Cardiac muscle cell (in vitro differentiated cells and primary cell): ENCODE data around the gene CHMP4B. TPM values are rescaled to one million over a fixed set of nuclear protein-coding genes. Genes with fewer than 3 reads are reported as not detected.

Experiments
- DNase-seq, 2 donors: peaks; one replicate each; pipeline versions ENCODE4 v3.0.0 to v3.0.0-alpha.2; 2010 to 2017; ENCODE audit warnings: low read depth in 1 of 2, low spot score in 1 of 2
- H3K27ac ChIP-seq: fragments of 200-600 bp; sonication (generic); 2 replicates; pipeline ENCODE4 v1.5.1; 2016
- H3K27me3 ChIP-seq: fragments of 200-600 bp; sonication (generic); 2 replicates; pipeline ENCODE4 v1.6.0; 2016; ENCODE audit warnings: control low read depth
- H3K36me3 ChIP-seq: fragments of 200-600 bp; sonication (generic); 2 replicates; pipeline ENCODE4 v1.5.1; 2016; ENCODE audit warnings: control low read depth
- H3K4me1 ChIP-seq: fragments of 200-600 bp; sonication (generic); 2 replicates; pipeline ENCODE4 v1.8.1; 2017; ENCODE audit warnings: low read depth, mild to moderate bottlenecking, mixed run types
- H3K4me3 ChIP-seq: fragments of 200-600 bp; sonication (generic); 2 replicates; pipeline ENCODE4 v1.5.1; 2016; ENCODE audit warnings: mild to moderate bottlenecking
- H3K9me3 ChIP-seq: fragments of 200-600 bp; sonication (generic); 2 replicates; pipeline ENCODE4 v1.5.1; 2017; ENCODE audit warnings: low read depth, mild to moderate bottlenecking, control low read depth
- polyA plus RNA-seq: library from polyadenylated mRNA; unstranded; fragments of >200 nt; fragmentation: Nextera tagmentation; extraction: Ambion mirVana; gene quantifications from 2 replicates; pipeline ENCODE4 v1.2.1, GENCODE V29; 2016
- total RNA-seq: library from RNA; depleted of rRNA; stranded (reverse); fragments of >200 nt; gene quantifications from 2 replicates; pipeline ENCODE4 v1.2.3, GENCODE V29; 2016
- TF ChIP-seq, protein P1 (sequence below): IDR thresholded peaks from 2 replicates; pipeline ENCODE4 v1.5.1; 2012; ENCODE audit warnings: low read depth, mild to moderate bottlenecking, low read length

CHMP4B gene, protein sequence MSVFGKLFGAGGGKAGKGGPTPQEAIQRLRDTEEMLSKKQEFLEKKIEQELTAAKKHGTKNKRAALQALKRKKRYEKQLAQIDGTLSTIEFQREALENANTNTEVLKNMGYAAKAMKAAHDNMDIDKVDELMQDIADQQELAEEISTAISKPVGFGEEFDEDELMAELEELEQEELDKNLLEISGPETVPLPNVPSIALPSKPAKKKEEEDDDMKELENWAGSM
- total RNA-seq (106 and 110 TPM in 2 replicates), polyA plus RNA-seq (4.6 and 6.8 TPM in 2 replicates)

DNA sequence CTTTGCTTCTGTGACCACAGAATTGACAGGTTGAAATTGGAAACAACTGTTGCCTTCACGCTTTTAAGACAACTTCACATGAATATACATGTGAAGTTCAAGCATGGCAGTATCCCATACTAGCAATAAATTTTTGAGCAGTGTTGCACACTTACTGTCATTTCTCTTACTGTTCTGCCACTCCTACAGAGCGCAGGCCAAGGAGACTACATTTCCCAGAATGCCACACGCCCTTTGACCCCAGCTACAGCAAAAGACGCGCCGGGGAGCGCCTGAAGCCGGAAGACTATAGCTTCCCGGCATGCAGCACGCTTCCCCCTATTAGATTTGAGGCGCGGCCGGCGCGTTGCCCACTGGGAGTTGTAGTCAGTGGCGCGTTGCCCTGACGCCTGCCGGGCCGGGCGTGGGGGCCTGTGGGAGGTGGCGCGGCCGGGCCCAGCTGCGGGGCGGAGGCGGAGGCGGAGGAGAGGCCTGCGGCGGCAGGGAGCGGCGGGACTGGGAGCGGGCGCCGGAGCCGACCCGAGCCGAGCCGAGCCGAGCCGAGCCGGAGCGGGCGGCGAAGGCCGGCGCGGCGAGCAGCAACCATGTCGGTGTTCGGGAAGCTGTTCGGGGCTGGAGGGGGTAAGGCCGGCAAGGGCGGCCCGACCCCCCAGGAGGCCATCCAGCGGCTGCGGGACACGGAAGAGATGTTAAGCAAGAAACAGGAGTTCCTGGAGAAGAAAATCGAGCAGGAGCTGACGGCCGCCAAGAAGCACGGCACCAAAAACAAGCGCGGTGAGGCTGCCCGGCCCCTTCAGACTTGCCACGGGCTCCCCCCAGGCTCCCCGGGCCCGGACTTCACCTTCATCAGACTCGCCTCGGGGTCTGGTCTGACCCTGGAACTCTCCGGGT is at the start of gene CHMP4B:
Gene CHMP4B, plus strand, starts transcription at position 464 of the 891 bp plus-strand sequence. Its CDS starts 121 bp downstream, at position 585.
- Histone ChIP-seq H3K27ac (peak within 1 kb of the TSS; percentile 95), H3K4me3 (peak within 1 kb of the TSS; percentile 98), H3K9me3 (no peaks in the 10 kb centered on the region), H3K4me1 (peaks cover 14% of the 10 kb centered on the region), H3K36me3 (no peaks in the 10 kb centered on the region), H3K27me3 (no peaks in the 10 kb centered on the region)
- TF ChIP-seq, protein P1, sequence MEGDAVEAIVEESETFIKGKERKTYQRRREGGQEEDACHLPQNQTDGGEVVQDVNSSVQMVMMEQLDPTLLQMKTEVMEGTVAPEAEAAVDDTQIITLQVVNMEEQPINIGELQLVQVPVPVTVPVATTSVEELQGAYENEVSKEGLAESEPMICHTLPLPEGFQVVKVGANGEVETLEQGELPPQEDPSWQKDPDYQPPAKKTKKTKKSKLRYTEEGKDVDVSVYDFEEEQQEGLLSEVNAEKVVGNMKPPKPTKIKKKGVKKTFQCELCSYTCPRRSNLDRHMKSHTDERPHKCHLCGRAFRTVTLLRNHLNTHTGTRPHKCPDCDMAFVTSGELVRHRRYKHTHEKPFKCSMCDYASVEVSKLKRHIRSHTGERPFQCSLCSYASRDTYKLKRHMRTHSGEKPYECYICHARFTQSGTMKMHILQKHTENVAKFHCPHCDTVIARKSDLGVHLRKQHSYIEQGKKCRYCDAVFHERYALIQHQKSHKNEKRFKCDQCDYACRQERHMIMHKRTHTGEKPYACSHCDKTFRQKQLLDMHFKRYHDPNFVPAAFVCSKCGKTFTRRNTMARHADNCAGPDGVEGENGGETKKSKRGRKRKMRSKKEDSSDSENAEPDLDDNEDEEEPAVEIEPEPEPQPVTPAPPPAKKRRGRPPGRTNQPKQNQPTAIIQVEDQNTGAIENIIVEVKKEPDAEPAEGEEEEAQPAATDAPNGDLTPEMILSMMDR, result no peak
- peak; percentile 99 to 100 for DNase-seq

DNA sequence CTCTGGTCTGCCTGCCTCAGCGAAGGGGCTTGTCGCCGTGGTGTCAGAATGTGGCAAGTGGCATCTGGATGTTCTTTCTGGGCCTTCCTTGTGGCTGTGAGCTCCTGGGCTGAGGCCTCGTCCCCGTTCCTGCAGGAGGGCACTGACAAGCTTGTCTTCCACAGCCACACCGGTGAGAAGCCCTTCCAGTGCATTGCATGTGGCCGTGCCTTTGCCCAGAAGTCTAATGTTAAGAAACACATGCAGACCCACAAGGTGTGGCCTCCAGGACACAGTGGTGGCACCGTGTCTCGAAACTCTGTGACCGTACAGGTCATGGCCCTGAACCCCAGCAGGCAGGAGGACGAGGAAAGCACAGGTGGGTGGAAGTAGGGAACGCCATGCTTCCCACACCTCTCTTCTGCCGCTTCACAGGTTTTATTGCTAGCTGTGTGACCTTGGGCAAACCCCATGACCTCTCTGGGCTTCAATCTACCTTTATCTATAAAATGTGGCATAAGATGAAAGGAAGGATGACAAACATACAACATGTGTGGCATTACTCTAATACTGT is 49.4 kb upstream of the CHMP4B start:
- Histone ChIP-seq H3K36me3 (no peaks in the 10 kb centered on the region), H3K27ac (no peak overlapping the region), H3K4me1 (no peaks in the 10 kb centered on the region), H3K27me3 (no peaks in the 10 kb centered on the region), H3K9me3 (no peaks in the 10 kb centered on the region), H3K4me3 (no peak overlapping the region)
- TF ChIP-seq, protein P1, result no peak
- no peak for DNase-seq

DNA sequence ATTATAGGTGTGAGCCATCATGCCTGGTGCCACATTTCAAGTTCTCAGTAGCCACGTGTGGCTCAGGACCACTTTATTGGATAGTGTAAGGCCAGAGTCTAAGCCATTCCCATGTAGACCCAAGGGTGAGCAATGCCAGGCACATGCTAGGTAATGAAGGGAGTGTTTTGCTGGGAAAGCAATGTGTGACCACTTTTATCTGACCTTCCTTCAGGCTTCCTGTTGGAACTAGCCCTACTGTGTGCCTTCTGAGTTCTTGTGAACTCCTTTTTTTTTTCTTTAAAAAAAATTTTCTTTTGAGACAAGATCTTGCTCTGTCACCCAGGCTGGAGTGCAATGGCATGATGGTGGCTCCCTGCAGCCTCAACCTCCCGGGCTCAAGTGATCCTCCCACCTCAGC is 46.0 kb upstream of the CHMP4B start:
- Histone ChIP-seq H3K27me3 (no peaks in the 10 kb centered on the region), H3K27ac (no peak overlapping the region), H3K9me3 (no peaks in the 10 kb centered on the region), H3K4me1 (no peaks in the 10 kb centered on the region), H3K36me3 (no peaks in the 10 kb centered on the region), H3K4me3 (no peak overlapping the region)
- TF ChIP-seq, protein P1, result no peak
- DNase-seq, result no peak

DNA sequence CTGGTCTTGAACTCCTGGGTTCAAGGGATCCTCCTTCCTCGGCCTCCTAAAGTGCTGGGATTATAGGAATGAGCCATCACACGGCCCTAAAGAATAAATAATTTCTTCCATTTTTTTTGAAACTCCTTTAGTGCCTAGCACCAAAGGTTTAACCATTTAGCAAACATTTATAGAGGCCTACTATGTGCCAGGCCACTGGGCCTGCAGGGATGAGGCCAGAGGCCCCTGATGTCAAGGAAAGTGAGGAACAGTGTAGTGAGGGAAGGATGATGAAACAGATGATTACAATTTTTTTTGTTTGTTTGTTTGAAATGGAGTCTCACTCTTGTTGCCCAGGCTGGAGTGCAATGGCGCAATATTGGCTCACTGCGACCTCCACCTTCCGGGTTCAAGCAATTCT is 45.6 kb upstream of the CHMP4B start:
- no peaks in the 10 kb centered on the region for H3K4me1 ChIP-seq
- no peak overlapping the region for H3K4me3 ChIP-seq
- H3K27me3 ChIP-seq, result no peaks in the 10 kb centered on the region
- H3K9me3 ChIP-seq, result no peaks in the 10 kb centered on the region
- TF ChIP-seq, protein P1, result no peak
- no peak overlapping the region for H3K27ac ChIP-seq
- no peaks in the 10 kb centered on the region for H3K36me3 ChIP-seq
- DNase-seq, result no peak

DNA sequence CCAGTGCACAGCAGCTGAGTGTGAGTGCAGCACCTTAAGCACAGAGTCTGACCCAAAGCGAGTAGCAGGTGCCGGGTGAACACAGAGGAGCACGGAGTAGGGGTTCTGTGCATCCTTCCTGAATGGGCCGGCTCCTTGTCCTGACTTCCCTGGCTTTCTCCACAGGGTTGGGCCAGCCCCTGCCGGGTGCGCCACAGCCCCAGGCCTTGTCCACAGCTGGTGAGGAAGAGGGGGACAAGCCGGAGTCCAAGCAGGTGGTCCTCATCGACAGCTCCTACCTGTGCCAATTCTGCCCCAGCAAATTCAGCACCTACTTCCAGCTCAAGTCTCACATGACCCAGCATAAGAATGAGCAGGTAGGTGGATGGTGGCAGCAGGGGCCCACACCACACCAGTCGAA is 44.5 kb upstream of the CHMP4B start:
- H3K27me3 ChIP-seq, result no peaks in the 10 kb centered on the region
- H3K9me3 ChIP-seq, result no peaks in the 10 kb centered on the region
- TF ChIP-seq, protein P1, result no peak
- H3K36me3 ChIP-seq, result no peaks in the 10 kb centered on the region
- no peaks in the 10 kb centered on the region for H3K4me1 ChIP-seq
- no peak overlapping the region for H3K27ac ChIP-seq
- no peak for DNase-seq
- no peak overlapping the region for H3K4me3 ChIP-seq
